Psoas muscle (tissue), 8 donors: ENCODE measurements around the gene DMD. TPM values are rescaled to one million over a fixed set of nuclear protein-coding genes. Genes with fewer than 3 reads are reported as not detected.

Experiments used
- ATAC-seq, 4 donors: fragments of 200-7000 bp; cut with Tn5 transposase; one replicate each; pipeline ENCODE4 v1.9.1; 2020; ENCODE audit warnings: moderate library complexity in 3 of 4, mild to moderate bottlenecking in 2 of 4
- DNase-seq, 2 donors: peaks; one replicate each; pipeline ENCODE4 v3.0.0-alpha.2; 2020
- H3K27ac ChIP-seq: fragments of 200-600 bp; one replicate; pipeline ENCODE4 v1.8.0; 2022
- H3K27me3 ChIP-seq, 3 donors: fragments of 200-600 bp in 1 of 3; one replicate each; pipeline versions ENCODE4 v1.6.1 to v1.8.0; 2013 to 2022; ENCODE audit warnings: low read length in 2 of 3, mild to moderate bottlenecking in 2 of 3, moderate library complexity in 1 of 3; ENCODE audit not compliant: insufficient read depth in 3 of 3
- H3K36me3 ChIP-seq, 2 donors: fragments of 200-600 bp in 1 of 2; one replicate each; pipeline versions ENCODE4 v1.6.1 to v1.8.0; 2013 to 2022; ENCODE audit warnings: low read depth in 1 of 2, mild to moderate bottlenecking in 1 of 2, moderate library complexity in 1 of 2; ENCODE audit not compliant: insufficient read depth in 1 of 2
- H3K4me1 ChIP-seq: fragments of 200-600 bp; one replicate; pipeline ENCODE4 v1.8.0; 2022
- H3K4me3 ChIP-seq: fragments of 200-600 bp; one replicate; pipeline ENCODE4 v1.8.0; 2022; ENCODE audit warnings: mild to moderate bottlenecking
- H3K9me3 ChIP-seq: fragments of 200-600 bp; one replicate; pipeline ENCODE4 v1.8.0; 2022
- CTCF ChIP-seq: fragments of 200-600 bp; IDR thresholded peaks from one replicate; pipeline ENCODE4 v1.8.0; 2022; ENCODE audit warnings: antibody characterized with exemption
- WGBS, 3 donors: extraction: QIAGEN DNeasy Blood & Tissue Kit; methylation state at CpG; one replicate each; pipeline versions ENCODE4 v1.1.6 to v1.1.7; 2013; 5-methylcytosine and 5-hydroxymethylcytosine counted together
- intact Hi-C, 2 donors: fragments of 100-400 bp; cut with DNase I; formaldehyde crosslinking; loops; one replicate each; pipeline versions ENCODE4 v1.11.0 to v1.14.2; 2022
- polyA plus RNA-seq, 3 donors: library from polyadenylated mRNA; stranded (reverse); fragments of 200-250 nt; gene quantifications; one replicate each; pipeline ENCODE4 v1.2.3, GENCODE V29; 2013
- total RNA-seq, 4 donors: library from RNA; stranded (reverse); fragmentation: NEBNext Ultra II Directional in 2 of 4; extraction: Animal tissue kit (Norgen Biotek cat#: 25700) in 2 of 4; gene quantifications; one replicate each; pipeline versions ENCODE4 v1.2.1 to v1.2.4, GENCODE V29; 2021 to 2023
- donor health status: healthy with polysubstance abuse.
- donor health status: DM: no; HTN: no; CAD: no; lungs with moderate emphysema.
- donor health status: Bipolar disorder and iron deficiency.
- donor health status: healthy.
- donor health status: DM: yes; HTN: yes; CAD: no.
- donor health status: DM: no; HTN: no; CAD: no.
- donor health status: DM: no; HTN: no; CAD: no.
- donor health status: DM: yes; HTN: yes; CAD: no.

DMD gene
- total and polyA plus RNA-seq, 7 donors = 6.8 to 170 (median 86.5) TPM

- no peak for DNase-seq
These were observed 277.8 kb downstream of the DMD start for GRCh38 chrX:32933548-32933947.

GRCh38 chrX:32929040-32929439 is 282.3 kb downstream of the DMD start:
- 70 to 85% (median 80%) methylated on average over 4 of the region's 4 CpGs for WGBS, 3 donors
- intact Hi-C loops = no loop called here
- Histone ChIP-seq H3K4me3 (no peak overlapping the region), H3K4me1 (no peaks in the 10 kb centered on the region), H3K9me3 (no peaks in the 10 kb centered on the region), H3K27me3 (no peaks in the 10 kb centered on the region), H3K36me3 (no peaks in the 10 kb centered on the region), H3K27ac (no peak overlapping the region)
- no peak for TF ChIP-seq CTCF
- DNase-seq = no peak
- no peak for ATAC-seq

More at GRCh38 chrX:32933548-32933947, 277.8 kb downstream of the DMD start:
- Histone ChIP-seq H3K4me1 (no peaks in the 10 kb centered on the region), H3K27ac (no peak overlapping the region), H3K4me3 (no peak overlapping the region), H3K36me3 (no peaks in the 10 kb centered on the region), H3K27me3 (no peaks in the 10 kb centered on the region), H3K9me3 (no peaks in the 10 kb centered on the region)
- TF ChIP-seq CTCF = no peak
- ATAC-seq = no peak
- intact Hi-C loops = no loop called here
- 63 to 79% (median 69%) methylated on average over 5 of the region's 5 CpGs for WGBS, 3 donors

GRCh38 chrX:32896088-32896487 is 315.3 kb downstream of the DMD start:
- ATAC-seq = peak in 3 of 4 donors; percentile 42 to 70 (median 64)
- intact Hi-C loops = no loop called here

GRCh38 chrX:32894679-32895078 is 316.7 kb downstream of the DMD start:
- no peaks in the 10 kb centered on the region for H3K36me3 ChIP-seq
- TF ChIP-seq CTCF = no peak
- intact Hi-C loops = no loop called here
- H3K27me3 ChIP-seq = no peaks in the 10 kb centered on the region
- no peak overlapping the region for H3K4me3 ChIP-seq
- no peaks in the 10 kb centered on the region for H3K9me3 ChIP-seq
- 67 to 74% (median 70%) methylated on average over 7 of the region's 7 CpGs for WGBS, 3 donors
- peak overlapping the region; percentile 81 for H3K27ac ChIP-seq
- DNase-seq (no peak), ATAC-seq (peak; percentile 30 to 52 (median 48))
- H3K4me1 ChIP-seq = peaks cover 14% of the 10 kb centered on the region

More at GRCh38 chrX:32896088-32896487, 315.3 kb downstream of the DMD start:
- 41 to 53% (median 45%) methylated on average over 3 of the region's 3 CpGs for WGBS, 3 donors
- H3K4me3 ChIP-seq = no peak overlapping the region
- peak overlapping the region; percentile 81 for H3K27ac ChIP-seq
- no peaks in the 10 kb centered on the region for H3K9me3 ChIP-seq
- no peaks in the 10 kb centered on the region for H3K27me3 ChIP-seq
- no peak for TF ChIP-seq CTCF
- no peaks in the 10 kb centered on the region for H3K36me3 ChIP-seq
- H3K4me1 ChIP-seq = peaks cover 14% of the 10 kb centered on the region
- no peak for DNase-seq

GRCh38 chrX:32893751-32894150 is 317.6 kb downstream of the DMD start:
- H3K4me1 ChIP-seq = peaks cover 14% of the 10 kb centered on the region
- intact Hi-C loops = no loop called here
- no peaks in the 10 kb centered on the region for H3K27me3 ChIP-seq
- H3K36me3 ChIP-seq = no peaks in the 10 kb centered on the region
- no peak overlapping the region for H3K4me3 ChIP-seq
- TF ChIP-seq CTCF = no peak
- H3K27ac ChIP-seq = peak overlapping the region; percentile 81
- ATAC-seq = peak; percentile 82 to 86 (median 84)
- 27 to 41% (median 41%) methylated on average over 5 of the region's 5 CpGs for WGBS, 3 donors
- no peaks in the 10 kb centered on the region for H3K9me3 ChIP-seq
- peak; percentile 18 to 58 for DNase-seq
